Activated T-helper 1 cell treated with anti-CD3 and anti-CD28 coated beads, Interleukin-12 subunit alpha, Interleukin-12 subunit beta, Interleukin-2, Interleukin-4 antibody, amounts not matched to agents 30 ng/mL and 10 ng/mL and 1 ng/mL, durations not matched to agents 14 hours and 24 hours and 36 hours (primary cell): ENCODE results near the gene GALNT7. TPM values are rescaled to one million over a fixed set of nuclear protein-coding genes. Genes with fewer than 3 reads are reported as not detected.

Experiments used
- DNase-seq: peaks from one replicate; pipeline ENCODE4 v3.0.0; 2021; ENCODE audit warnings: low spot score
- H3K27ac Mint-ChIP-seq: one replicate; pipeline ENCODE4 v1.8.0; 2021; ENCODE audit warnings: mild to moderate bottlenecking, mixed read lengths
- H3K27me3 Mint-ChIP-seq: one replicate; pipeline ENCODE4 v1.8.0; 2022; ENCODE audit warnings: mild to moderate bottlenecking, moderate library complexity, mixed read lengths; ENCODE audit not compliant: insufficient read depth
- H3K36me3 Mint-ChIP-seq: one replicate; pipeline ENCODE4 v1.8.0; 2021; ENCODE audit warnings: low read depth, mixed read lengths
- H3K4me1 Mint-ChIP-seq: one replicate; pipeline ENCODE4 v1.8.0; 2021; ENCODE audit warnings: low read depth, mixed read lengths
- H3K4me3 Mint-ChIP-seq: one replicate; pipeline ENCODE4 v1.8.0; 2021; ENCODE audit warnings: mild to moderate bottlenecking, moderate library complexity, mixed read lengths
- H3K9me3 Mint-ChIP-seq: one replicate; pipeline ENCODE4 v1.8.0; 2021; ENCODE audit warnings: mixed read lengths
- intact Hi-C: fragments of 100-400 bp; cut with micrococcal nuclease; formaldehyde crosslinking; loops from one replicate; pipeline ENCODE4 v1.15.1; 2024
- total RNA-seq: library from RNA; stranded (reverse); gene quantifications from 2 replicates; pipeline ENCODE4 v1.2.3, GENCODE V29; 2022

Gene GALNT7
- total RNA-seq, 1 donor from 2014 or later = 30.5 TPM

DNA sequence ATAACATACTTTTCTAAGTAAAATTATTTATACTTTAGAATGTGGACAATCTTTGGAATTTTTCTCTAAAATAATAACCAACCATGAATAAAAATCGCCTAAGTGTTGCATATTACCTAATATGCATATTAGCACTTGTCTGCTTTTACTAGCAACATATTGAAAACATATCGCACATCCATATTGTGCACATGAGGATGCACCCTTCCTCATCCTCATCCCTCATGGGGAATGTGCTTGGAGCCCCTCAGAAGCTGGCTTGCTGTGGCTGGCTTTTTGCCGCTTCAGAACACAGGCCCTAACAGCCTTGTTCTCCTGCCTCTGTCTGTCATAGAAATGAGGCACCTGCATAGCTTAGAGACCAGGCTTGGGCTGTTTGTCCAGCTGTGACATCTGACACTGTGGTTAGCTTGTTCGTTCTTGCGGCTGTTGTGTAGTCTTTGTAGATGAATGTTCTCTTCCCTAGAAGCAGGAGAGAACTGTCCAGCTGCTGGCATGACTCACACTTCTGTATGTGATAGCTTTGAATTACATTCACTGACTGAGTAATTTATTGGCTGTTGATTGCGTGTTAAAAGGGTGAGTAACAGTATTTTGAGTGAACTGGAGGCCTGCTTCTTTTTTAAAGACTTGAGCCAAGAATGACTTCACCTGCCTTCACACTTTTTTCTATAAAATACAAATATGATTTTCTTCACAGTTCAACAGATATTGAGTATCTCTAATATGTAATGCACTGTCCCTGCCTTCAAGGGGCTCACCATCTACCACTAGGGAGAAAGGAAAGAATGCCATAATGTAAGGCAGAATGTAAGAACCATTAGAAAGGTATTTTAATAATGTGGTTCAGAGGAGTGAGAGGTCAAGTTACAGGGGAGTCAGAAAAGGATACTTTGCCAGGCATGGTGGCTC, 83.7 kb downstream of the GALNT7 start:
- Mint-ChIP-seq H3K27me3 (peaks cover 3% of the 10 kb centered on the region), H3K4me3 (no peak overlapping the region), H3K9me3 (no peaks in the 10 kb centered on the region), H3K36me3 (peaks cover 6% of the 10 kb centered on the region), H3K4me1 (no peaks in the 10 kb centered on the region), H3K27ac (no peak overlapping the region)
- intact Hi-C loops = no loop called here
- no peak for DNase-seq

DNA sequence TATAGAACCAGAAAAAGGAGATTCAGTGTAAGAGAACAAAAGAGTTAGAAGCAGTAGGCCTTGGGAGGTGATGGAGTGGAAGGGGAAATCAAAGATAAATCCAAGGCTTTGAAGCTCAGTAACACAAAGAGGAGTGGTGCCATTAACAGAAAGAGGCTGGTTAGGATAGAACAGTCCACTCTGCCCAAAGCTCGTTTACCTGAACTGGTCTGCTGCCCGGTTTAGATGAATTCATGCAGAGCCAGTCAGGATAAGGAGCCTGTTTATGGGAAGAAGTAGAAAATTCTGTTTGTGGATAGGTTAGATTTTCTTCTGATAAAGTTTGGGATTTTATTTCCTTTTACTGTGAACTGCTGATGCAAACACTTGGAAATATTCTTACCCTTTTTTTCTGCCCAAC, 85.0 kb downstream of the GALNT7 start:
- intact Hi-C loops = no loop called here
- Mint-ChIP-seq H3K4me1 (no peaks in the 10 kb centered on the region), H3K27ac (no peak overlapping the region), H3K27me3 (peaks cover 3% of the 10 kb centered on the region), H3K4me3 (no peak overlapping the region), H3K9me3 (no peaks in the 10 kb centered on the region), H3K36me3 (peaks cover 6% of the 10 kb centered on the region)
- no peak for DNase-seq

DNA sequence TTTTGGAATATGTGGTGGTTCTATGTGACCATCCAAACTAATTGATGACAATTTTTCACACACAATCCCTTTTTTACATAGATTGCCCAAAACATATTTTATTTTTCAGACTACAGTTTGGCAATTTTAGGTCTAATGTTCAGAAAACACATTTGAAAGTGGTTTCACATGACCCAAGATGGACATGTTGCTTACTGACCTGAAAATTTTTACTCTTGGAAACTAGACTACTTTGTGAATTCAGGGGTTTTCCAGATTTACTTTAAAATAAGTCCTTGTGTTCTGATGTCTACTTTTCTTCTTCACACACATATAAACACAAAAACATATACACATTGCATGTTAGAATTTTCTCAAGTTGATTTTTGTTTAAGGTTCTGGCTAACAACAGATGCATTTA, 86.0 kb downstream of the GALNT7 start:
- intact Hi-C loops = no loop called here
- no peaks in the 10 kb centered on the region for H3K9me3 Mint-ChIP-seq
- H3K4me1 Mint-ChIP-seq = no peaks in the 10 kb centered on the region
- DNase-seq = no peak
- H3K27me3 Mint-ChIP-seq = peaks cover 3% of the 10 kb centered on the region
- H3K27ac Mint-ChIP-seq = no peak overlapping the region
- H3K36me3 Mint-ChIP-seq = peaks cover 4% of the 10 kb centered on the region
- no peak overlapping the region for H3K4me3 Mint-ChIP-seq

DNA sequence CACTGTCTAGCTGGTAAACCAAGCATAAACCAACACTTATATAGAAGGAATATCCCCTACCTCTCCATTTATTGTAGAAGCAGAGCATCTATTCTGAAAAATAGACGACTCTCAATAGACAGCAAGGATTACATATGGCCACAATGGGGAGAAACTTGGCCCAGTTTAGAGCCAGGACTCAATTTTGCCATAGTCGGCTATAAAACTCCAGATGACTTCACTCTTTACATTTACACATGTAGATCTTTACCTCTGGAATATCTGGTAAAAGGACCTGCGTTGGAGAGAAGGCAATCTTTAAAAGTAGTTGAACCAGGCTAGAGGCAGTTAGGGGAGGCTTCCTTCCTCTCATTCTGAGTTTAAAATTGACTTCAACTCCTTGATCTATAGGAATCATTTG, 88.2 kb downstream of the GALNT7 start:
- Mint-ChIP-seq H3K4me3 (no peak overlapping the region), H3K4me1 (no peaks in the 10 kb centered on the region), H3K9me3 (no peaks in the 10 kb centered on the region), H3K36me3 (peaks cover 4% of the 10 kb centered on the region), H3K27ac (no peak overlapping the region), H3K27me3 (peaks cover 3% of the 10 kb centered on the region)
- DNase-seq = no peak
- intact Hi-C loops = loop anchor here (1.0 to 2.0 kb wide), 3 partner anchors 88 to 244 kb away; partner anchors contain the start of gene GALNT7

DNA sequence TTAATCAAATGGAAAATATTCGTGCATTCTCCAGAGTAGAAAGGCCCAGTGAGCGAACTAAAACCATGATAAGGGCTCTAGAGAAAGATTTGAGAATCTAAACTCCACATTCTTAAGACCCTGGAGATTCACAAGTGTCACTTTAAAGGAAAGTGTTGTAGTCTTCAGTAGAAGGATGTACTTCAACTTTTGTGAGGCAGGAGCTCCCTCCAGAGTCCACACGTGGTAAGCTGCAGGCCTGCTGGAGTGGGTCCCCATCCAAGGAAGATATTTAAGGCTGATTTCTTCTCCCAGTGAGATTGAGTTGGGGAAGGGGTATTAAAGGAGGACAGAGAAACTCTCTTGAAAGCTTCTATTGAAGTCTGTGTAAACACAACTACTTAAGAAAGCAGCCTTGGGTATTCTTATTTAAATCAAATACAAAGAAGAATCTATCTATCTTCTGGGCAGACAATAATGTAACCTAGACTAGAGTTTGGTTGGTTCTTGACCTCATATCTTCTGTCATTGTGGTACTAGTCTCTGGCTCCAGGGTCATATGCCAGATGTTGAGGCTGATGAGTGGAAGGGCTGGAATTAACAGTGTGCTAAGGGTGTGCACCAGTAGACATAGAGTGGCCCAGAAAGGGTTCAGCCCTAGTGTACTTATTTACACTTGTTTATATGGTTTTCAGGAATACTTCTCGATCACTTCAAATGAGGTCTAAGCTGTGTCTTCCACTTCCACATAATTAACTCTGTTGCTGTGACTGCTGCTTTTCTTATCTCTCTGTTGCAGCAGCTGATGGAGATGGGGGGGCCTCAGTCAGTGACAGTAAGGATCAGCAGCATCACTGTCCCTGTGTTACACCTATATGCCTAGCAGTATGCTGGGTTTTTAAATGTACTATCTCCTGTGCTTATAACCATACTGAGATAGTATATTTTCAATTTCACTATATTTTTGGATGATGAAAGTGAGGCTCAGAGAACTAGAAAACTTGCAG, 89.4 kb downstream of the GALNT7 start:
- H3K27ac Mint-ChIP-seq = no peak overlapping the region
- intact Hi-C loops = loop anchor here (1.0 to 2.0 kb wide), 3 partner anchors 89 to 245 kb away; partner anchors contain the start of gene GALNT7
- H3K4me3 Mint-ChIP-seq = no peak overlapping the region
- DNase-seq = peak; percentile 34
- H3K9me3 Mint-ChIP-seq = no peaks in the 10 kb centered on the region
- no peaks in the 10 kb centered on the region for H3K4me1 Mint-ChIP-seq
- no peaks in the 10 kb centered on the region for H3K36me3 Mint-ChIP-seq
- peaks cover 3% of the 10 kb centered on the region for H3K27me3 Mint-ChIP-seq

DNA sequence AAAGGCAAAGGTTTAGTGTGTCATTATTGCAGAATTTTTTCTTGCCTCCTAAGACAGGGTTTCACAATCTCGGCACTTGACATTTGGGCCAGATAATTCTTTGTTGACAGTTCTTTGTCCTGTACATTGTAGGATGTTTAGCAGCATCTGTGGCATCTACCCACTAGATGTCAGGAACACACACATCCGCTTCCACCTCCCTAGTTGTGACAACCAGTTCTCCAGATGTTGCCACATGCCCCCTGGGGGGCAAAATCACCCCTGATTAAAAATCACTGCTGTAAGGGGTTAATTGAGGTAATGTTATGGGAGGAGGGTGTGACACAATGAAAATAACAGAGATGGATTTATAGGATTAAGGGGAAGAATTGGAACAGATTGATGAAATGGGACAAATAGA, 90.3 kb downstream of the GALNT7 start:
- Mint-ChIP-seq H3K27ac (no peak overlapping the region), H3K36me3 (no peaks in the 10 kb centered on the region), H3K27me3 (peaks cover 3% of the 10 kb centered on the region), H3K4me1 (peaks cover under 1% of the 10 kb centered on the region), H3K9me3 (no peaks in the 10 kb centered on the region), H3K4me3 (no peak overlapping the region)
- DNase-seq = no peak
- intact Hi-C loops = no loop called here

DNA sequence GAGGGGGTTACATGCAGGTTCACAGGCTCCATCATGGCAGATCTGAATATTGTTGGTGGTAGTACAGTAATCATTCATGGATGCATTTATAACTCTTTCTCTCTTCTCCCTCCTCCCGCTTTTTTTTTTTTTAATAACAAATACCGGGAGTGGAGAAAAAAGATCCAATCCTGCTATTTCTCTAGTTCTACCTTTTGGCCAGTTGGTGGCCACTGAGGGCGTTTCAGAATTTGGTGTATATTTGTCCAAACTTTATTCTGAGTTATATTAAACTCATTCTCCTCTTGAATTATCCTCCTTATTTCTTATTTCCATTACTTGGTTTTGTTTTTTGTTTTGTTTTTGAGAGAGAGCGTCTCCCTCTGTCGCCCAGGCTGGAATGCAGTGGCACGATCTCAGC, 90.7 kb downstream of the GALNT7 start:
- Mint-ChIP-seq H3K4me3 (no peak overlapping the region), H3K36me3 (no peaks in the 10 kb centered on the region), H3K27ac (no peak overlapping the region), H3K4me1 (peaks cover 5% of the 10 kb centered on the region), H3K27me3 (peaks cover 3% of the 10 kb centered on the region), H3K9me3 (no peaks in the 10 kb centered on the region)
- DNase-seq = no peak
- intact Hi-C loops = no loop called here

DNA sequence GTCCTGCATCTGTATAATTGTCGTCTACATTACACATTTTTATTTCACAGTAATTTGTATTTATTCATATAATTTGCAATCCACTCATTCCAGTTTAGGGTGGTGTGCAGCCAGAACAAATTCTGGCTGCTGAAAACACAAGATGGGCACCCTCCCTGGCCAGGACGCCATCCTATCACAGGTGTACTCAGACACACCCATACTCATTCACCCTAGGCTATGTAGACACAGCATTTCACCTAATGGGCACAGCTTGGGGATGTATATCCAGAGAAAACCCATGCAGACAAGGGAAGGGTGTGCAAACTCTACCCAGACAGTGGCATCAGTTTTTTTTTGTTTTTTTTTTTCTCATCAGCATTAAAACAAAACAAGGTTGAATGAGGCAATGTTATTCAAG, 92.4 kb downstream of the GALNT7 start:
- Mint-ChIP-seq H3K36me3 (no peaks in the 10 kb centered on the region), H3K27me3 (no peaks in the 10 kb centered on the region), H3K4me1 (peaks cover 14% of the 10 kb centered on the region), H3K4me3 (no peak overlapping the region), H3K9me3 (no peaks in the 10 kb centered on the region), H3K27ac (no peak overlapping the region)
- DNase-seq = no peak
- intact Hi-C loops = no loop called here

DNA sequence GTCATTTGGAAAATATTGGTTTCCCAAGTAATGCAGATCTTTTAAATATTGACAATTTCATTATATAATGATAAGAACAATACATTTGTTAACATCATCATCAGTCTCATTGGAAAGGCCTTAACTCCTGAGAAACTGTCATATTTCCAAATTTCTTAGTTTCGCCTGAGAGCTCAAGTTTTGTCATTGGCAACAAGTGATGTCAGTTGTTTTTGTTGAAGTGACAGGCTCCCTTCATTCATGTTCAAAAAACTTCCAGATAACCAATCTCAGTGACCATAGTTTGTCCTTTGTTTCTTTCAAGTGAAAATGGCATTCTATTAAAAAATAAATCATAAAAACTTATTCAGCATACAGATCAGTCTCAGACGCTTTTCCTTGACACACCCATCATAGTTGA, 93.8 kb downstream of the GALNT7 start:
- Mint-ChIP-seq H3K9me3 (no peaks in the 10 kb centered on the region), H3K4me1 (peaks cover 14% of the 10 kb centered on the region), H3K27ac (no peak overlapping the region), H3K27me3 (no peaks in the 10 kb centered on the region), H3K36me3 (no peaks in the 10 kb centered on the region), H3K4me3 (no peak overlapping the region)
- intact Hi-C loops = no loop called here
- DNase-seq = no peak

DNA sequence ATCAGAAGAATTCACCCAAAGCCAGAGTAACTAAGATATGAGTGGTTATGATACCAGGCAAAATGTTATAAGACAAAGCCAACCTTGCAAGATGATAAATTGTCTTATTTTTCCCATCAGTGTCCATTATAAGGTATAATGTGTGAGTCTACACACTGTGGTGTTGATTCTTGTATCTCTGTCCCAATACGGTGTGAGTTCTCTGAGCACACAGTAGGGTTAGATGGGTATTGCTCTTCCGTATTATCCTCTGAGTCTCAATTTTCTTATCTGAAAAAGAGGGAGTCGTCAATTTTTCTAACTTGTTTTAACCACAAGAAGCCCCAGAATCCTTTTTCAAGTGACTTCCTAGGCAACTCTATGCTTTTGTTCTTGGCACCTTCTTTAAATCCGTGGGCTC, 95.6 kb downstream of the GALNT7 start:
- H3K36me3 Mint-ChIP-seq = no peaks in the 10 kb centered on the region
- H3K4me1 Mint-ChIP-seq = peaks cover 14% of the 10 kb centered on the region
- H3K4me3 Mint-ChIP-seq = no peak overlapping the region
- H3K9me3 Mint-ChIP-seq = no peaks in the 10 kb centered on the region
- intact Hi-C loops = no loop called here
- no peak for DNase-seq
- H3K27me3 Mint-ChIP-seq = no peaks in the 10 kb centered on the region
- H3K27ac Mint-ChIP-seq = no peak overlapping the region

DNA sequence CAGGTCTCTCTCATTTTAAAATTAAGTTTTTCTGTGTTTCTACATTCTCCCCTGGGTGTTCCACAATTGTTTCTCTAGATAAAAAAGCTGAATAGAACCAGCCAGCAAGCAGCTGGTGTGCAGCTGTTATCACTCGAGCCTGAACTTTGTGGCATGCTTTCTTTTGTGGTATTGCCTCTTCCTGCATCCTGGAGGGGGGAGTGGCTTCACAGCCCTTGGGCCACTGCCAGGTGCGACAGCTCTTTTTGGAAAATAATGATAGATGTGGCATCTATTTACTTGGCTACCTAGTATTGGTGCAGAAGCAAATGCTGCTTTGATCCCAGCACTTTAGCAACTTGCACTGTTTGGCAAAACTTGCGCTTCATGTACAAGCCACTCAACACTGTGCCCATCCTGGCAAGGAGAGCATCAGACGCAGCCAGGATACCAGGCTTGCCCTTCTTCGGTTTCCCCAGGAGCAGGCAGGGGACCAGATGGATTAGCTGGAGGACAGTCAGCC, 96.1 kb downstream of the GALNT7 start:
- Mint-ChIP-seq H3K9me3 (no peaks in the 10 kb centered on the region), H3K27ac (no peak overlapping the region), H3K4me1 (peaks cover 14% of the 10 kb centered on the region), H3K36me3 (no peaks in the 10 kb centered on the region), H3K27me3 (no peaks in the 10 kb centered on the region), H3K4me3 (no peak overlapping the region)
- DNase-seq = no peak
- intact Hi-C loops = no loop called here

DNA sequence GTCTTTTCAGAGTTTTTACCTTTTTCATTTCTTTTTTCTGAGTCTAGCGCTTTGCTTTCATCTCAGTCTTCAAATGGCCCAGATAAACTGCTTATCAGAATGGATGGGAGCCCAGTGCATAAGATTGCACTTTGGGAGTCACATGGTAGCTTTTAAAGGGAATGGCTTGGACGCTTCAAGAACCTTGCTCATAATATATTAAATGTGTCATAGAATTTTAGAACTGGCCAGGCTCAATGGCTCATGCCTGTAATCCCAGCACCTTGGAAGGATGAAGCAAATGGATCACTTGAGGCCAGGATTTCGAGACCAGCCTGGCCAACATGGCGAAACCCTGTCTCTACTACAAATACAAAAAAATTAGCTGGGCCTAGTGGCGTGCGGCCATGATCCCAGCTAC, 97.1 kb downstream of the GALNT7 start:
- DNase-seq = no peak
- Mint-ChIP-seq H3K27me3 (no peaks in the 10 kb centered on the region), H3K27ac (no peak overlapping the region), H3K4me1 (peaks cover 14% of the 10 kb centered on the region), H3K4me3 (no peak overlapping the region), H3K9me3 (no peaks in the 10 kb centered on the region), H3K36me3 (no peaks in the 10 kb centered on the region)
- intact Hi-C loops = no loop called here

DNA sequence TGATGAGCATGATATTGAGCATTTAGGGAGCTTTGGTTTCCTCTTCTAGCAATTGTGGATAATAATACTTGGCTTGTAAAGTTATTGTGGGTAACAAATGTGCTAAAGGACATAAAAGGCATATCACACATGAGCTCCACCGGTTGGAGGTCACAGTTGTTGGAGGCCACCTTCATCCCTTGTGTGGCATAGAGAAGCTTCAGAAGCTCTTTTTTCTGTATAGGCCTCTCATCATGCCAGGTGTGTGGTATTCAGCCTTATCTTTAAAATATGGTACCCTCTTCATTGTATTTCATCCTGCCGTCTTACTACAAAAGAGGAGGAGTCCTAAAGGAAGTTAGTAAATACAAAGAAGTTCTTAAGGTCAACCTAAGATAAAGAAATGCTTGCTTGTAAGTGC, 99.1 kb downstream of the GALNT7 start:
- Mint-ChIP-seq H3K4me3 (no peak overlapping the region), H3K36me3 (no peaks in the 10 kb centered on the region), H3K27me3 (no peaks in the 10 kb centered on the region), H3K9me3 (no peaks in the 10 kb centered on the region), H3K4me1 (peaks cover 14% of the 10 kb centered on the region), H3K27ac (no peak overlapping the region)
- DNase-seq = no peak
- intact Hi-C loops = no loop called here
